ENCODE data around the gene KRT85.
A peak's percentile ranks its signal among the peaks of the same experiment; 100 is the strongest.

Gene KRT85

GRCh38 chr12:52396656-52397055 lies 29.4 kb upstream of the KRT85 start:
- DNase-seq: no peak
- intact Hi-C loops (cut with DNase I): no loop called here

GRCh38 chr12:52395761-52396434 lies 28.6 kb upstream of the KRT85 start:
- intact Hi-C loops (cut with DNase I): no loop called here
- DNase-seq: no peak

- intact Hi-C loops (cut with DNase I): no loop called here
- no peak for DNase-seq
Measured at GRCh38 chr12:52394836-52395405, 27.6 kb upstream of the KRT85 start.

- intact Hi-C loops (cut with DNase I): no loop called here
- no peak for DNase-seq
Measured at GRCh38 chr12:52392465-52393007, 25.3 kb upstream of the KRT85 start.

GRCh38 chr12:52391618-52392002 lies 24.3 kb upstream of the KRT85 start:
- intact Hi-C loops (cut with DNase I): no loop called here
- peak in 41 of 42 donors; percentile 26 to 86 (median 72) for DNase-seq

- peak in 37 of 42 donors; percentile 17 to 68 (median 45) for DNase-seq
- intact Hi-C loops (cut with DNase I): no loop called here
Measured at GRCh38 chr12:52390739-52391617, 23.7 kb upstream of the KRT85 start.

DNA sequence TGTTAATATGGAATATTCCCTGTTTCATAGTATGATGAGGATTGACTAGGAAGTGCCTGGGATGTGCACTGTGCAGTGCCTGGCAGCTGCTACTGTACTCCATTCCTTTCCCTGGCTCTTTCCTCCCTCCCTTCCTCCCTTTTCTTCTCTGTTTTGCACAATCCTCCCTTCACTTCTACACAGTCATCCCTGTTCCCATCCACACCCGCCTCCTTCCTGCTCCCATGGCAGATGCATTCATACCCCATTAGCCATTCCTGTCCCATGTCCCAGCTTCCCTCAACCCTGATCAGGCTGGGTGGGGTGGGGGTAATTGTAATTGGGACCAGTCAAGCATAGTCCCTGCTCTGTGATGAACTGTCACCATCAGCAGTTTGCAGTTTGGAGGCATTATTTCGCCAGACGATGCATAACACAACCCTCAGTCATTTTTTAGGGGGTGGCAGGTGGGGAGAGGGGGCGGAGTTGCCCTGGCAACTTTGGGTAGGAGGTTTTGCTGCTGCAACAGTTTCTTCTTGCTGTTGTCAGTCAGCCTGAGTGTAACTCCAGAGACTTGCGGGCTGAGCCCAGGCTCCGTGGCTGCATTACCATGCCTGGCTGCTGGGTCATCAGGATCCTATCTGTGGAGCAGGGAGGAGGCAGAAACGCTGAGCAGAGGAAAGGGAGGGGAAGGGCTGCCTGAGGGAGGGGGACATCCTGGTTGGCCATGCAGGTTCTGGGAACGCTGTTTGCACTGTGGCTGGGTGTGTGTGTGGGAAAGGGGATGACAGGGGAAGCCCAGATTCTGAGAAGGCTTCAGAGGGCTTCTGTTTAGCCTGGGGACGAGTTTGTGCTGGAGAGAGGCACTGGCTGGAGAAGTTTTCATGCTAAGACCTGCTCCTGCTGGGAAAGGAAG lies 22.3 kb upstream of the KRT85 start:
- intact Hi-C loops (cut with DNase I): no loop called here
- DNase-seq: peak; percentile 30 to 93 (median 73)

- intact Hi-C loops (cut with DNase I): no loop called here
- no peak for DNase-seq
Measured at GRCh38 chr12:52387859-52388258, 20.6 kb upstream of the KRT85 start.

- DNase-seq: peak in 1 of 42 donors; percentile 4
- intact Hi-C loops (cut with DNase I): no loop called here
Measured at GRCh38 chr12:52385226-52385702, 18.0 kb upstream of the KRT85 start, which contains the start of gene KRT84. KRT84 (minus strand) TSS chr12:52385652; CDS start chr12:52385585, 67 bp downstream.

- intact Hi-C loops (cut with DNase I): no loop called here
- no peak for DNase-seq
Measured at GRCh38 chr12:52383331-52383730, 16.1 kb upstream of the KRT85 start.

GRCh38 chr12:52382854-52383253 lies 15.6 kb upstream of the KRT85 start:
- DNase-seq: no peak
- intact Hi-C loops (cut with DNase I): no loop called here

GRCh38 chr12:52381206-52381605 lies 13.9 kb upstream of the KRT85 start:
- intact Hi-C loops (cut with DNase I): no loop called here

GRCh38 chr12:52380271-52380694 lies 13.0 kb upstream of the KRT85 start:
- peak in 41 of 42 donors; percentile 35 to 80 (median 59) for DNase-seq
- intact Hi-C loops (cut with DNase I): no loop called here

More at GRCh38 chr12:52381206-52381605, 13.9 kb upstream of the KRT85 start:
- no peak for DNase-seq

DNA sequence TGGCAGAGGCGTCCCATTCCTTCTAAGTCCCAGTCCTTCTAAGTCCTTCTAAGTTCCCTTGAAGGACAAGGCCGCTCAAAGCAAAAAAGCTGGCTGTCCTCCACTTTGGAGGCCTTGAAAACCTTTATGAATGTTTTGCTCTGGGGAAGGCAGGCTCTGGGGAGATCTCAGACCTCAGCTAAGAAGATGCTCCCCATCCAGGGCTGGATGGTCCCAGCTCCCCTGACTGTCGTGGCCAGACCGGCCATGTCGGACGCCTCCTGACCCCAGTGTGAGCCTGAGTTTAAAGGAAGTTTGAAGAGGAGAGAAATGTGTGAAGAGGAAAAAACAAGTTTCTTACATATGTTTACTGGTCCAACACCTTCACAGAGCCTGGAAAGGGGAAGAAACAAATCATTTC lies 12.3 kb upstream of the KRT85 start:
- DNase-seq: no peak
- intact Hi-C loops (cut with DNase I): no loop called here

DNA sequence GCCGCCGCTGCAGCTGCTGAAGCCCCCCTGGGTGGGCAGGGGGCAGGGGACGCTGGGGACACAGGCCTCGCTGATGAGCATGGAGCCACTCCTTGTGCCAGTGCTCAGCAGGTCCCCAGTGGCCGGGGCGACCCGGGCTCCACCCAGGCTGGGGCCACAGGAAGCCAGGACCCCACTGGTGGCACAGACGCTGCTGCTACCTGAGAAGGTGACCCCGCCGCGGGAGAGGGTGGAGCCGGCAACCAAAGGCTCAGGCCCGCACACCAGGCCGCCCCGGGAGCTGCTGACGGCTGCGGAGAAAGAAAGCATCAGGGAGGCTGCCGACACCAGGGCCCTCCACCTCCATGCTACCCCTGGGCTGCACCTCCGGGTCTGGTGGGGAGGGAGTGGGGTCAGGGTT lies 10.8 kb upstream of the KRT85 start:
- no peak for DNase-seq
- intact Hi-C loops (cut with DNase I): no loop called here

DNA sequence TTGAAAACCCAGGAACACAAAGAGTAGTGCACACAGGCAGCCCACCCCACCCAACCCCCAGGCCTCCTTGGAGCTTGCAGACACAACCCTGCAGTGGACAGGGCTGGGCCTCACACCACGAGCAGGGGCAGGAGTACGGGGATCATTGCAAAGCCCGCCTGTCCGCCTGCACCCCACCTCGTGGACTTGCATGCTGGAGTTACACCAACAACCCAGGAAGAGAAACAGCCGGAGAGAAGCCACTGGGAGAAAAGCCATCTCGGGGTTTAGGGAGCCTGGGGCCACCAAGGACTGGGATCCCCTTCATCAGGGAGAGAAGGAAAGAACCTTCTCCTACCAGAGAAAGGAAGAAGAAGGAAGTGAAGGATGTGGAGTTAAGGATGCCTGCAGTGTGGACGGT lies 10.0 kb upstream of the KRT85 start:
- no peak for DNase-seq

DNA sequence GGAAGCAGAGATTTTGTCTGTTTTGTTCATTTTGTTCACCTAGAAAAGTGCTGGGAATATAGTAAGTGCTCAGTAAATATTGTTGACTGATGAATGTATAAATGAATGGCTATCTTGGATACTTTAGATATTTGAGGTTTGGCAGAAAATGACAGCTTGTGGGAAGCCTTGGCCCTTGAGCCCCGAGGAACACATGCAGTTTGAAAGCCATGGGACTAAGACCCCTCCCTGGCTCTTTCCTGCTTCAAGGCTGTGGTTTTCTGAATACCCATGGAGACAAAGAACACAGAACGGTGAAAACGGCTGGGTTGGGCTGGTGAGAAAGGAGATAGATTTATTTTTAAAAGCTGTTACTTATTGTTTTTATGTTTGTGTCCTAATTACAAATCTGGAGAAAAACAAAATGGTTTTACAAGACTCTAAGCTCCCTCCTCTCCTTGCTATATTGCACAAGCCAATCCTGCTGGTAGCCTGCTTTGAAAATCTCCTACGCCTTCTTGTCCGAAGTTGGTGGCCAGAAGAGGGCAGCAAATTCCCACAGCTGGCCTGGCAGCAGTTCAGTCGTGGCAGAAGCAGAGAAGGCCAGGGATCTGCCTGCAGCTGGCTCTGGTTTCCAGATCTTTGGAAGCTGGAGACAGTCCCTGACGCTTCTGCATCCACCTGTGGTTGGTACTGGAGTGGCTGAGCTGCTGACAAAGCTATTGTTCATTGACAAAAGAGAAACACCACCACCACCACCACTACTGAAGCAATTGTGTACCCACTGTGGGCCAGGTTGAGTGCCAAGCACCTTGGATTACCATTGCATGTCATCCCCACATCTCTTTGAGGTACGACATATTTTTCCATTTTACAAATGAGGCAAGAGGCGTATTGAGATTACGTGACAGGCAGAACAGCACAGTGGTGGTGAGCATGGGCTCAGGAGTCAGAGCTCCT lies 5.2 kb upstream of the KRT85 start:
- intact Hi-C loops (cut with DNase I): no loop called here
- DNase-seq: peak; percentile 69 to 94 (median 86)

More for the DNA sequence above, 10.0 kb upstream of the KRT85 start:
- intact Hi-C loops (cut with DNase I): no loop called here
